ENCODE results near the gene CALU.

DNA sequence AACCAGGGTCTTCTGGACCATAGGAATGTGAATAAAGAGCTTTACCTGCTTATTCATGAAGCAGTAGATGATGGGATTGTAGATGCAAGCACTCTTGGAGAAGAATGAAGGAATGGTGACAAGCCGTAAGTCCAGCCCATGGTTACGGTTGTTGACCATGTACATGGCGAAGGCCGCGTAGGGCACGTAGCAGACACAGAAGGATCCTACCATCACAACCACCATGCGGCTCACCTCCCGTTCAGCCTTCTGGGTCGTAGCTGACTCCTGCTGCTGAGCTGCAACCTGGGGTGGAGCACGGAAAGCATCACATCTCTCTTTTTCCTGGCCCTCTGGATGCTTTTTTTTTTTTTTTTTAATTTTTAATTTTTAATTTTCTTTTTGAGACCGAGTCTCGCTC lies 34.4 kb downstream of the CALU start:
- TF ChIP-seq, protein P1, sequence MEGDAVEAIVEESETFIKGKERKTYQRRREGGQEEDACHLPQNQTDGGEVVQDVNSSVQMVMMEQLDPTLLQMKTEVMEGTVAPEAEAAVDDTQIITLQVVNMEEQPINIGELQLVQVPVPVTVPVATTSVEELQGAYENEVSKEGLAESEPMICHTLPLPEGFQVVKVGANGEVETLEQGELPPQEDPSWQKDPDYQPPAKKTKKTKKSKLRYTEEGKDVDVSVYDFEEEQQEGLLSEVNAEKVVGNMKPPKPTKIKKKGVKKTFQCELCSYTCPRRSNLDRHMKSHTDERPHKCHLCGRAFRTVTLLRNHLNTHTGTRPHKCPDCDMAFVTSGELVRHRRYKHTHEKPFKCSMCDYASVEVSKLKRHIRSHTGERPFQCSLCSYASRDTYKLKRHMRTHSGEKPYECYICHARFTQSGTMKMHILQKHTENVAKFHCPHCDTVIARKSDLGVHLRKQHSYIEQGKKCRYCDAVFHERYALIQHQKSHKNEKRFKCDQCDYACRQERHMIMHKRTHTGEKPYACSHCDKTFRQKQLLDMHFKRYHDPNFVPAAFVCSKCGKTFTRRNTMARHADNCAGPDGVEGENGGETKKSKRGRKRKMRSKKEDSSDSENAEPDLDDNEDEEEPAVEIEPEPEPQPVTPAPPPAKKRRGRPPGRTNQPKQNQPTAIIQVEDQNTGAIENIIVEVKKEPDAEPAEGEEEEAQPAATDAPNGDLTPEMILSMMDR (IDR thresholded peaks at IDR 0.05), result no peak
- TF ChIP-seq POLR2AphosphoS5 (IDR thresholded peaks at IDR 0.05) (no peak), POLR2A (IDR thresholded peaks at IDR 0.05) (no peak), EP300 (IDR thresholded peaks at IDR 0.05; ENCODE audit: low read depth) (no peak)
